Transverse colon (tissue), 4 donors: Measurements from ENCODE around the gene PPP4R3B. TPM values are rescaled to one million over a fixed set of nuclear protein-coding genes. Genes with fewer than 3 reads are reported as not detected.

Experiments used
- DNase-seq: peaks from one replicate; pipeline ENCODE4 v3.0.0-alpha.2; 2019
- H3K27ac ChIP-seq, 4 donors: fragments of 200-600 bp; sonication (generic); 2 replicates each; pipeline ENCODE4 v1.5.1; 2016 to 2018; ENCODE audit warnings: inconsistent platforms in 4 of 4
- H3K27me3 ChIP-seq: fragments of 200-600 bp; sonication (generic); 2 replicates; pipeline ENCODE4 v1.5.1; 2017; ENCODE audit warnings: inconsistent platforms
- H3K36me3 ChIP-seq, 4 donors: fragments of 200-600 bp; sonication (generic); 2 replicates each; pipeline ENCODE4 v1.5.1; 2017 to 2019; ENCODE audit warnings: inconsistent platforms in 4 of 4
- H3K4me1 ChIP-seq, 4 donors: fragments of 200-600 bp; sonication (generic); 2 replicates each; pipeline ENCODE4 v1.5.1; 2017 to 2020; ENCODE audit warnings: inconsistent platforms in 4 of 4
- H3K4me3 ChIP-seq, 4 donors: fragments of 200-600 bp; sonication (generic); 1 replicate in 1 of 4; 2 replicates in 3 of 4; pipeline versions ENCODE4 v1.5.1 to v1.6.1; 2017 to 2019; ENCODE audit warnings: inconsistent platforms in 4 of 4
- H3K9me3 ChIP-seq, 2 donors: fragments of 200-600 bp; sonication (generic); 2 replicates each; pipeline ENCODE4 v1.5.1; 2017 to 2019; ENCODE audit warnings: inconsistent platforms in 2 of 2
- CTCF ChIP-seq, 5 experiments: fragments of 200-600 bp in 3 of 5; fragments of 450-650 bp in 2 of 5; sonication (generic) in 3 of 5; IDR thresholded peaks; 1 replicate in 2 of 5; 2 replicates in 3 of 5; pipeline ENCODE4 v1.5.1; 2016 to 2017; ENCODE audit warnings: antibody characterized with exemption in 5 of 5, inconsistent platforms in 3 of 5, mild to moderate bottlenecking in 2 of 5, moderate library complexity in 1 of 5
- EP300 ChIP-seq: sonication (generic); formaldehyde crosslinking; IDR thresholded peaks from one replicate; pipeline ENCODE4 v1.6.1; 2017; ENCODE audit warnings: antibody characterized with exemption, low read depth
- POLR2A ChIP-seq: fragments of 450-650 bp; IDR thresholded peaks from one replicate; pipeline ENCODE4 v1.6.1; 2016; ENCODE audit warnings: antibody characterized with exemption, mild to moderate bottlenecking, moderate library complexity
- POLR2AphosphoS5 ChIP-seq, 3 donors: sonication (generic); formaldehyde crosslinking; IDR thresholded peaks; one replicate each; pipeline ENCODE4 v1.6.1; 2016; ENCODE audit warnings: antibody characterized with exemption in 3 of 3
- WGBS, 2 donors: methylation state at CpG; one replicate each; pipeline ENCODE4 v1.1.5; 2018; ENCODE audit warnings: low coverage in 1 of 2; 5-methylcytosine and 5-hydroxymethylcytosine counted together
- in situ Hi-C, 4 donors: fragments of 200-750 bp; cut with MboI; loops; one replicate each; pipeline versions ENCODE4 v1.15.0 to v1.15.1; 2017; ENCODE audit warnings: low sequenced_read_pairs in 3 of 4, low pct_ligation_motif_present in 1 of 4, low pct_unique_long_range_greater_than_20kb in 1 of 4
- intact Hi-C: fragments of 100-400 bp; cut with DNase I; formaldehyde crosslinking; loops from one replicate; pipeline ENCODE4 v1.15.1; 2023; ENCODE audit warnings: low total_unique reads
- total RNA-seq, 4 donors: library from RNA; depleted of rRNA; stranded (reverse); fragments of >200 nt; gene quantifications; one replicate each; pipeline ENCODE4 v1.1.0, GENCODE V29; 2016

PPP4R3B gene
- total RNA-seq: 10 to 100 TPM; 59.5 to 79.7 (median 69.8) TPM

DNA sequence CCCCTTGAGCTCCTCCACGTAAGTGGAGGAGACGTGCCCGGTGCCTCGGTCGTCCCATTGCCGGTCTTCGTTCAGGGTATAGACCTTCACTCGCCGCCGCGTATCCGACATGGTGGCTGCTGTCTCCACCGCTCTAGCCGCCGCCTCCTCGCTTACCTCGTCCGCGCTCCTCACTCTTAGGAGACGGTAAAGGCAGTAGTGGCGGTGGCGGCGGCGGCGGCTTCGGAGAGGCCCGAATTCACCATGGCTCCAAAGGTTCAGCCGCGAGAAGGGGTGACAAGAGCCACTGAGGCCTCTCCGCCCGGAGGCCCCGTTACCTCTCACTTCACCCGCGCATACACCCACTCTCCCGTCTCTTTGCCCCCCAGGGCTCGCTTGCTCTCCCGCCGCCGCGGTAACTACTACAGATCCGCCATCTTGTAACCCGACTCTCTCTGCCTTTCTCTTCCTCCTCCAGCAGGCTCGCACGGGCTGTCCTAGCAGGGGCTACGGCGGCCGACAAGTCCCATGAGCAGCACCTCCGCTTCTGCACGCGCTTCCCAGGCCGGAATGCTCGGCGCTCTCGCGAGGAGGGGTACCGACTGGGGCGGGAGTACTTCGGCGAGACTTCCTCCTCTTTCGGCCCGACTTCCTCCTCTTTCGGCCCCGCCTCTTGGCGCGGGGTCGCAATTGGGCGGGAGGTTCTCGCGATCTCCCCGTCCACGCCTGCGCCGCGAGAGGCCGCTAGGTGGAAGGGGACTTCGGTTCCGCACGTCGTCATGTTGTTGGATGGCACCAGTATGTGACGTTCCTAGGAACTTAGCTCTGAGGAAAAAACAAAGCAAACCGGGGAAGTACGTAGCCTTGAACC lies at the start of gene PPP4R3B:
PPP4R3B (minus strand) TSS at position 448 of the 850 bp plus-strand sequence; CDS start at position 111, 337 bp downstream.
- peak within 1 kb of the TSS; percentile 78 to 93 (median 90) for H3K4me3 ChIP-seq
- peaks cover 11 to 42% (median 22%) of the 10 kb centered on the region in 4 donors for H3K4me1 ChIP-seq
- in situ Hi-C loops: no loop called here
- peak; percentile 99 to 100 (median 100) for TF ChIP-seq POLR2AphosphoS5 (IDR thresholded peaks at IDR 0.05)
- no peak for TF ChIP-seq EP300
- TF ChIP-seq POLR2A: peak; percentile 99
- peak; percentile 52 to 95 (median 58) for TF ChIP-seq CTCF (IDR thresholded peaks at IDR 0.05)
- WGBS, 2 donors: 0% methylated on average over 10 to 56 of the region's 82 CpGs
- H3K36me3 ChIP-seq: peaks cover 0 to 17% (median 4%) of the 10 kb centered on the region in 4 donors
- no peaks in the 10 kb centered on the region for H3K27me3 ChIP-seq
- intact Hi-C loops: no loop called here
- DNase-seq: peak; percentile 99
- peak within 1 kb of the TSS; percentile 96 to 97 (median 96) for H3K27ac ChIP-seq
- H3K9me3 ChIP-seq: no peaks in the 10 kb centered on the region

- no peaks in the 10 kb centered on the region for H3K9me3 ChIP-seq
- WGBS, 2 donors: 90 to 92% methylated on average over 2 of the region's 2 CpGs
- intact Hi-C loops: no loop called here
- H3K4me1 ChIP-seq: no peaks in the 10 kb centered on the region
- TF ChIP-seq EP300: no peak
- no peak for TF ChIP-seq POLR2AphosphoS5 (IDR thresholded peaks at IDR 0.05)
- TF ChIP-seq POLR2A: no peak
- no peak for TF ChIP-seq CTCF (IDR thresholded peaks at IDR 0.05)
- in situ Hi-C loops: no loop called here
- H3K4me3 ChIP-seq: no peak overlapping the region
- no peaks in the 10 kb centered on the region for H3K27me3 ChIP-seq
- no peak overlapping the region for H3K27ac ChIP-seq
- DNase-seq: no peak
- peaks cover 0 to 34% (median 14%) of the 10 kb centered on the region in 4 donors for H3K36me3 ChIP-seq
Measured at GRCh38 chr2:55653255-55653654, 35.8 kb upstream of the PPP4R3B start.

- Histone ChIP-seq H3K27me3 (no peaks in the 10 kb centered on the region), H3K36me3 (peaks cover 0 to 30% (median 10%) of the 10 kb centered on the region in 4 donors), H3K27ac (no peak overlapping the region), H3K4me3 (no peak overlapping the region), H3K4me1 (no peaks in the 10 kb centered on the region), H3K9me3 (no peaks in the 10 kb centered on the region)
- in situ Hi-C loops: no loop called here
- DNase-seq: no peak
- intact Hi-C loops: no loop called here
- no peak for TF ChIP-seq EP300
- TF ChIP-seq POLR2AphosphoS5 (IDR thresholded peaks at IDR 0.05): no peak
- no peak for TF ChIP-seq POLR2A
- TF ChIP-seq CTCF (IDR thresholded peaks at IDR 0.05): no peak
- 78 to 95% methylated on average over 1 of the region's 1 CpG for WGBS, 2 donors
Measured at GRCh38 chr2:55649211-55649610, 31.8 kb upstream of the PPP4R3B start.

DNA sequence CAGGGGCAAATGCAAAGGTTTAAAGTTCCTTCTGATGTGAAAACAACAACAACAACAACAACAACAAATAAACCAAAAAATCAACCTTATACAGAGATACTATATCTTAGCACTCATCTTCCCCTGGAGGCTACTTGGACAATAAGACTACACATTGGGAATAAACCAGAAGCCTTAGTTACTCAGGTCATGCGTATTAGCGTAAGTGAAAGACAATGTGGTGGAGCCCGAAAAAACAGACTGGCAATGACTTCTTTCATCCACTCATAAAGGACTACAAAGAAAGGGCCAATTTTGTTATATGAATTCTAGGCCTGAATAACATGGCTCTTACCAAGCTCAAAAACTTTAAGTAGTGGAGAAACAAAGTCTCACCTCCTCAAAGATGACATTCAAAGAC lies 19.4 kb upstream of the PPP4R3B start:
- in situ Hi-C loops: no loop called here
- DNase-seq: no peak
- Histone ChIP-seq H3K4me3 (no peak overlapping the region), H3K9me3 (no peaks in the 10 kb centered on the region), H3K4me1 (no peaks in the 10 kb centered on the region), H3K27me3 (no peaks in the 10 kb centered on the region), H3K36me3 (peaks cover 0 to 27% (median 5%) of the 10 kb centered on the region in 4 donors), H3K27ac (no peak overlapping the region)
- TF ChIP-seq POLR2A (no peak), POLR2AphosphoS5 (IDR thresholded peaks at IDR 0.05) (no peak), CTCF (IDR thresholded peaks at IDR 0.05) (no peak), EP300 (no peak)
- intact Hi-C loops: no loop called here
- 92 to 95% methylated on average over 3 of the region's 3 CpGs for WGBS, 2 donors
